SK-N-SH (cell line): ENCODE measurements around the gene PSTPIP1.

ENCODE experiments used
- RFX5 ChIP-seq: IDR thresholded peaks from 2 replicates; pipeline ENCODE4 v1.6.1; 2012; ENCODE audit warnings: mild to moderate bottlenecking, improper control_type of control experiment, low read length
- TF ChIP-seq, protein P1 (sequence below): fragments of 200-600 bp; sonication (generic); IDR thresholded peaks from 2 replicates; pipeline ENCODE4 v1.6.1; 2017; ENCODE audit warnings: antibody characterized with exemption, mild to moderate bottlenecking, moderate library complexity

- TF ChIP-seq, protein P1, sequence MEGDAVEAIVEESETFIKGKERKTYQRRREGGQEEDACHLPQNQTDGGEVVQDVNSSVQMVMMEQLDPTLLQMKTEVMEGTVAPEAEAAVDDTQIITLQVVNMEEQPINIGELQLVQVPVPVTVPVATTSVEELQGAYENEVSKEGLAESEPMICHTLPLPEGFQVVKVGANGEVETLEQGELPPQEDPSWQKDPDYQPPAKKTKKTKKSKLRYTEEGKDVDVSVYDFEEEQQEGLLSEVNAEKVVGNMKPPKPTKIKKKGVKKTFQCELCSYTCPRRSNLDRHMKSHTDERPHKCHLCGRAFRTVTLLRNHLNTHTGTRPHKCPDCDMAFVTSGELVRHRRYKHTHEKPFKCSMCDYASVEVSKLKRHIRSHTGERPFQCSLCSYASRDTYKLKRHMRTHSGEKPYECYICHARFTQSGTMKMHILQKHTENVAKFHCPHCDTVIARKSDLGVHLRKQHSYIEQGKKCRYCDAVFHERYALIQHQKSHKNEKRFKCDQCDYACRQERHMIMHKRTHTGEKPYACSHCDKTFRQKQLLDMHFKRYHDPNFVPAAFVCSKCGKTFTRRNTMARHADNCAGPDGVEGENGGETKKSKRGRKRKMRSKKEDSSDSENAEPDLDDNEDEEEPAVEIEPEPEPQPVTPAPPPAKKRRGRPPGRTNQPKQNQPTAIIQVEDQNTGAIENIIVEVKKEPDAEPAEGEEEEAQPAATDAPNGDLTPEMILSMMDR, result no peak
- TF ChIP-seq RFX5, result no peak
These were observed 51.9 kb downstream of the PSTPIP1 start for GRCh38 chr15:77046704-77047412.
